DND-41 (cell line): ENCODE measurements around the gene LGR6.

Source experiments
- EZH2 ChIP-seq: IDR thresholded peaks from 3 replicates; pipeline ENCODE4 v1.6.1; 2012; ENCODE audit warnings: borderline replicate concordance, low read depth, mild to moderate bottlenecking, moderate library complexity, low read length, inconsistent platforms; ENCODE audit not compliant: severe bottlenecking
- TF ChIP-seq, protein P1 (sequence below): IDR thresholded peaks from 2 replicates; pipeline ENCODE4 v1.5.1; 2012; ENCODE audit warnings: borderline replicate concordance, low read length, moderate library complexity, mild to moderate bottlenecking; ENCODE audit not compliant: poor library complexity, severe bottlenecking; ENCODE audit errors: extremely low read depth

DNA sequence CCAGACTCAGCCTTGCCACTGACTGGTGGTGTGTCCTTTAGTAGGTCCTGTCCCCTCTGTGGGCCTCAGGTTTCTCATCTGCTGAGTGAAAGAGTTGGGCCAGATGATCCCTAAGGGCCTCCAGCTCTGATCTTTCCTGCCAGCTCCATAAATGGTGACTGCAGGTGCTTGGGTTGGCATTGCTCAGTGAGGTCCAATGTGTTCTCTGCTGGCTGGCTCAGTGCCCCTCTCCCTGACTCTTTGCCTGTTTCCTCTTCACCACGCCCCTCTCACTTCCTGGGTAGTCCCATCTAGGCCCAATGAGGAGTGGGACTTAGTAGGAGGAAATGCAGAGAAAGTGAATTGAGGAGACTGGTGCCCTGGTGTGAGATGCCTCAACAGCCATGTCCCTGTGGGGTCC, 111.6 kb downstream of the LGR6 start:
- TF ChIP-seq, protein P1, sequence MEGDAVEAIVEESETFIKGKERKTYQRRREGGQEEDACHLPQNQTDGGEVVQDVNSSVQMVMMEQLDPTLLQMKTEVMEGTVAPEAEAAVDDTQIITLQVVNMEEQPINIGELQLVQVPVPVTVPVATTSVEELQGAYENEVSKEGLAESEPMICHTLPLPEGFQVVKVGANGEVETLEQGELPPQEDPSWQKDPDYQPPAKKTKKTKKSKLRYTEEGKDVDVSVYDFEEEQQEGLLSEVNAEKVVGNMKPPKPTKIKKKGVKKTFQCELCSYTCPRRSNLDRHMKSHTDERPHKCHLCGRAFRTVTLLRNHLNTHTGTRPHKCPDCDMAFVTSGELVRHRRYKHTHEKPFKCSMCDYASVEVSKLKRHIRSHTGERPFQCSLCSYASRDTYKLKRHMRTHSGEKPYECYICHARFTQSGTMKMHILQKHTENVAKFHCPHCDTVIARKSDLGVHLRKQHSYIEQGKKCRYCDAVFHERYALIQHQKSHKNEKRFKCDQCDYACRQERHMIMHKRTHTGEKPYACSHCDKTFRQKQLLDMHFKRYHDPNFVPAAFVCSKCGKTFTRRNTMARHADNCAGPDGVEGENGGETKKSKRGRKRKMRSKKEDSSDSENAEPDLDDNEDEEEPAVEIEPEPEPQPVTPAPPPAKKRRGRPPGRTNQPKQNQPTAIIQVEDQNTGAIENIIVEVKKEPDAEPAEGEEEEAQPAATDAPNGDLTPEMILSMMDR = no peak
- no peak for TF ChIP-seq EZH2
